Loucy (cell line): ENCODE results near the gene PRPF18.

Experiments
- H2AFZ ChIP-seq: fragments of 200-600 bp; sonication (generic); 2 replicates; pipeline ENCODE4 v1.6.0; 2016; ENCODE audit warnings: antibody characterized with exemption, mild to moderate bottlenecking, low read length, moderate library complexity
- H3F3A ChIP-seq: fragments of 200-600 bp; 2 replicates; pipeline ENCODE4 v1.6.0; 2016; ENCODE audit warnings: antibody characterized with exemption, low read depth, mild to moderate bottlenecking
- H3K27me3 ChIP-seq: fragments of 200-600 bp; sonication (generic); 2 replicates; pipeline ENCODE4 v1.6.1; 2014; ENCODE audit warnings: low read length, mild to moderate bottlenecking; ENCODE audit not compliant: insufficient read depth, poor library complexity, severe bottlenecking
- H3K36me3 ChIP-seq: fragments of 200-600 bp; sonication (generic); 2 replicates; pipeline ENCODE4 v1.6.1; 2016; ENCODE audit warnings: low read length; ENCODE audit not compliant: insufficient read depth
- H3K4me1 ChIP-seq: fragments of 200-600 bp; sonication (generic); 2 replicates; pipeline ENCODE4 v1.5.1; 2014; ENCODE audit warnings: low read length, mild to moderate bottlenecking; ENCODE audit not compliant: insufficient read depth, poor library complexity, severe bottlenecking
- H3K4me2 ChIP-seq: fragments of 200-600 bp; sonication (generic); 2 replicates; pipeline ENCODE4 v1.6.0; 2014; ENCODE audit warnings: antibody characterized with exemption, low read length, low read depth, mild to moderate bottlenecking; ENCODE audit not compliant: poor library complexity, severe bottlenecking
- H3K4me3 ChIP-seq: fragments of 200-600 bp; sonication (generic); 2 replicates; pipeline ENCODE4 v1.5.1; 2014; ENCODE audit warnings: low read length, mild to moderate bottlenecking, mixed read lengths; ENCODE audit not compliant: poor library complexity, severe bottlenecking
- H3K79me2 ChIP-seq: fragments of 200-600 bp; sonication (generic); 2 replicates; pipeline ENCODE4 v1.6.1; 2014; ENCODE audit warnings: low read length; ENCODE audit not compliant: insufficient read depth
- H3K9ac ChIP-seq: fragments of 200-600 bp; sonication (generic); 2 replicates; pipeline ENCODE4 v1.6.0; 2014; ENCODE audit warnings: mild to moderate bottlenecking, low read depth, low read length, moderate library complexity; ENCODE audit not compliant: poor library complexity, severe bottlenecking
- H3K9me2 ChIP-seq: fragments of 200-600 bp; sonication (generic); replicated peaks from 2 replicates; pipeline ENCODE4 v1.6.1; 2016; ENCODE audit warnings: low read depth, low read length, mixed read lengths
- H3K9me3 ChIP-seq: fragments of 200-600 bp; sonication (generic); 2 replicates; pipeline ENCODE4 v1.6.1; 2014; ENCODE audit warnings: mild to moderate bottlenecking, antibody characterized with exemption, low read length, low read depth; ENCODE audit not compliant: insufficient read depth
- H4K20me1 ChIP-seq: fragments of 200-600 bp; sonication (generic); 2 replicates; pipeline ENCODE4 v1.6.0; 2014; ENCODE audit warnings: antibody characterized with exemption, low read length, mild to moderate bottlenecking; ENCODE audit not compliant: insufficient read depth, poor library complexity, severe bottlenecking
- EZH2phosphoT487 ChIP-seq: fragments of 200-600 bp; IDR thresholded peaks from 2 replicates; pipeline ENCODE4 v1.6.1; 2018; ENCODE audit warnings: antibody characterized with exemption, mild to moderate bottlenecking, moderate library complexity, borderline replicate concordance
- TF ChIP-seq, protein P1 (sequence below): fragments of 200-600 bp; sonication (generic); conservative IDR thresholded peaks from 2 replicates; pipeline ENCODE4 v1.5.1; 2014; ENCODE audit warnings: mild to moderate bottlenecking, antibody characterized with exemption, low read length

PRPF18 gene

DNA sequence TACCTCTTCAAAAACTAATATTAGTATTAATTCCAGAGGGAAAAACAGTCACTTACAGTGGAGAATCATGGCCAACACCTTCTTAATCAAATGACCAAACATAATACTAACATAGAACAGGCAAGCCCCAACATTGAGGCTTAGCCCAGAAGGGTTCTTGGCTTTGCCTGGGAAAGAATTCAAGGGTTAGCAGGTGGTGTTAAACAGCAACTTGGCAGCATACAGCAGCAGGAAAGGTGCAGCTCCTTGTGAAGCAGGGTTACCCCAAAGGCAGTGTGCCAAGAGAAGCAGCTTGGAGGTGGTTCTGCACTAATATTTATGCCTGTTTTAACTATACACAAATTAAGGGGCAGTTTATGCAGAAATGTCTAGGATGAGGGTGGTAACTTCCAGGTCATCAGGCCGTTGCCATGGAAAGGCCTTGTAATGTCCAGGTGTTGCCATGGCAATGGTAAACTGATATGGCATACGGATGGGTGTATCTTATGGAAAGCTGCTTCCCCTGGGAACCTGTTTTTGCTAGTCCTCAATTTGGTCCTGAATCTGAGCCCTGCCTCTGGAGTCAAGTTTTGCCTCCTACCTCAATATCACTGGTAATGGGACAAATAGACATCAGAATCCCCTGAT, 30.8 kb upstream of the PRPF18 start:
- Histone ChIP-seq H3K36me3 (no peaks in the 10 kb centered on the region), H2AFZ (no peak overlapping the region), H3K27me3 (no peaks in the 10 kb centered on the region), H3K4me2 (no peak overlapping the region), H3K4me3 (no peak overlapping the region), H3K4me1 (no peaks in the 10 kb centered on the region), H3K9ac (no peak overlapping the region), H3K79me2 (no peaks in the 10 kb centered on the region), H3F3A (no peaks in the 10 kb centered on the region), H4K20me1 (no peaks in the 10 kb centered on the region), H3K9me2 (no peaks in the 10 kb centered on the region), H3K9me3 (no peaks in the 10 kb centered on the region)
- no peak for TF ChIP-seq EZH2phosphoT487
- TF ChIP-seq, protein P1, sequence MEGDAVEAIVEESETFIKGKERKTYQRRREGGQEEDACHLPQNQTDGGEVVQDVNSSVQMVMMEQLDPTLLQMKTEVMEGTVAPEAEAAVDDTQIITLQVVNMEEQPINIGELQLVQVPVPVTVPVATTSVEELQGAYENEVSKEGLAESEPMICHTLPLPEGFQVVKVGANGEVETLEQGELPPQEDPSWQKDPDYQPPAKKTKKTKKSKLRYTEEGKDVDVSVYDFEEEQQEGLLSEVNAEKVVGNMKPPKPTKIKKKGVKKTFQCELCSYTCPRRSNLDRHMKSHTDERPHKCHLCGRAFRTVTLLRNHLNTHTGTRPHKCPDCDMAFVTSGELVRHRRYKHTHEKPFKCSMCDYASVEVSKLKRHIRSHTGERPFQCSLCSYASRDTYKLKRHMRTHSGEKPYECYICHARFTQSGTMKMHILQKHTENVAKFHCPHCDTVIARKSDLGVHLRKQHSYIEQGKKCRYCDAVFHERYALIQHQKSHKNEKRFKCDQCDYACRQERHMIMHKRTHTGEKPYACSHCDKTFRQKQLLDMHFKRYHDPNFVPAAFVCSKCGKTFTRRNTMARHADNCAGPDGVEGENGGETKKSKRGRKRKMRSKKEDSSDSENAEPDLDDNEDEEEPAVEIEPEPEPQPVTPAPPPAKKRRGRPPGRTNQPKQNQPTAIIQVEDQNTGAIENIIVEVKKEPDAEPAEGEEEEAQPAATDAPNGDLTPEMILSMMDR = no peak

DNA sequence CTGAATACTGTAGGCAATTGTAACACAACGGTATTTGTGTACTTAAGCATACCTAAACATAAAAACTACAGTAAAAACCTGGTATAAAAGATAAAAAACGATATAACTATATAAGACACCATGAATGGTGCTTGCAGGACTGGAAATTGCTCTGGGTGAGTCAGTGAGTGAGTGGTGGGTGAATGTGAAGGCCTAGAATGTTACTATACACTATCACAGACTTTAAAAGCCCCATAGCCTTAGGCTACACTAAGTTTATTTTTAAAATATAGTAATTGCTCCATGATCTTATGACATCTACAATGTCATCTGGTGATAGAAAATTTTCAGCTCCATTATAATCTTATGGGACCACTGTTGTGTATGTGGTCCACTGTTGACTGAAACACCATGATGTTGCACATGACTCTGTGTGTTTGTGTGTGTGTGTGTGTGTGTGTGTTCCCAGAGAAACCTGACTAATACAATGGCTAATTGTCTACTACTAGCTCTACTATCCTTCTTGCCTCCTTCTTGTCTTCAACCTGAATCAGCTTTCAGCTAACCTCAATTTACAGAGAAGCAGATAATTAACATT, 27.6 kb upstream of the PRPF18 start:
- no peaks in the 10 kb centered on the region for H3K27me3 ChIP-seq
- H2AFZ ChIP-seq = no peak overlapping the region
- H3K9ac ChIP-seq = no peak overlapping the region
- H3K9me2 ChIP-seq = no peaks in the 10 kb centered on the region
- no peaks in the 10 kb centered on the region for H3F3A ChIP-seq
- TF ChIP-seq, protein P1 = no peak
- TF ChIP-seq EZH2phosphoT487 = no peak
- no peaks in the 10 kb centered on the region; the same call in 1 of the 2 replicates for H3K9me3 ChIP-seq
- H3K4me1 ChIP-seq = no peaks in the 10 kb centered on the region
- no peak overlapping the region for H3K4me2 ChIP-seq
- no peaks in the 10 kb centered on the region for H3K36me3 ChIP-seq
- no peak overlapping the region for H3K4me3 ChIP-seq
- H3K79me2 ChIP-seq = no peaks in the 10 kb centered on the region
- H4K20me1 ChIP-seq = no peaks in the 10 kb centered on the region

DNA sequence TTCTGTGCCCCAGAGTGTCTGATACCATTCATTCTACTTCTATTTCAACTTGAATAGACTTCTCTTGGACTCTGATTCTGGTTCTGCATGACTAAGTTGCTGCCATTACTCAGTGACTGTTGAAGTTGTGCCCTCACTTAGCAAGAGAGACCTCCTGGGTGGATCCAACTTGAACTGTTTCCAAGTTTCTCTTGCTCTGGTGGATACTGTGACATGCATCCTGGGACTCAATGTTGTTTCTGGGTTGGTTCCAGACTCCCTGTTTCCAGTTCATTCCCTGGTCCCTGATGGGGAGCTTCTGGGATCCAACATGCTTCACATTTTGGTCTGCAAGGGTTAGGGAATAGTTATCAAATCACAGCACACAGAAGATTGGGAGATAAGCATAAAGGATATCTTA, 26.2 kb upstream of the PRPF18 start:
- no peak overlapping the region for H3K4me3 ChIP-seq
- no peaks in the 10 kb centered on the region for H3K36me3 ChIP-seq
- no peaks in the 10 kb centered on the region for H3K9me2 ChIP-seq
- no peaks in the 10 kb centered on the region for H3K79me2 ChIP-seq
- no peaks in the 10 kb centered on the region for H3K4me1 ChIP-seq
- no peak overlapping the region for H2AFZ ChIP-seq
- no peak overlapping the region for H3K9ac ChIP-seq
- TF ChIP-seq EZH2phosphoT487 = no peak
- TF ChIP-seq, protein P1 = no peak
- H3K9me3 ChIP-seq = no peaks in the 10 kb centered on the region; the same call in 1 of the 2 replicates
- H4K20me1 ChIP-seq = no peaks in the 10 kb centered on the region
- H3K27me3 ChIP-seq = no peaks in the 10 kb centered on the region
- H3K4me2 ChIP-seq = no peak overlapping the region
- no peaks in the 10 kb centered on the region for H3F3A ChIP-seq
